22Rv1 (cell line): ENCODE results near the gene KRTAP4-6.
"Not testable (repeated sequence)": the region's sequence is repeated elsewhere in the genome, so short reads cannot be mapped to it uniquely, and the experiment has no call there.

ENCODE experiments used
- ZFX ChIP-seq: fragments of 450-650 bp; IDR thresholded peaks from 2 replicates; pipeline ENCODE4 v1.6.1; 2017; ENCODE audit warnings: antibody characterized with exemption, borderline replicate concordance
- TF ChIP-seq, protein P1 (sequence below): fragments of 450-650 bp; IDR thresholded peaks from 2 replicates; pipeline ENCODE4 v1.5.1; 2017; ENCODE audit warnings: mild to moderate bottlenecking

DNA sequence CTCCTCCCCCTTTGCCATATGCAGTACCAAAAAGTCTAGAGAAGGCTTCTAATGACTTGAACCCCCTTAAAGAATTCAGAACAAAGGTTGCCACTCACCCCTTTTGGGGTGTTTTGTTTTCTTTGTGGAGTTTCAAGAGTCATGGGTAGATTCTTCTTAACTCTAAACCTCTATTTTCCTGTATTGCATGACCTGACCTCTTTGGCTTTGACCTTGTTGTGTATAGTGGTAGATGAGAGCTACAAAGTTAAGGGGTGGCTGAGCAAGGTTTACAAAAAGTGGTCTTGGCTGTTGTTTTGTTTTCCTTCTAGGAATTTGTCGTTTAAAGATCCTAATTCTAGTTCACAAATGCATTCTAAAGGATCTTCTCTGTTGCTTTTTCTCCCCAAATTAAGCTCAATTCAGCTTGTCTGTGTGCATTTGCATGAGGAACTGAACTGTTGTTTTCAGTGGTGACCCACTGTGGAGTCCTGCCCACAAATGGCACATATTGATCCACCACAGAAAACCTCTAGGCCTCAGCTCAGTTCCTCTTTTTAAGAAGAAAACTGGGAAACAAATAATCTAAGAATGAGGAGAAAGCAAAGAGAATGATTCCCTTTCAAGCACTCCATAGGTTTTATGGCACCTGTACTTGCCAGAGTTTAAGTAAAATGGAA lies 31.5 kb downstream of the KRTAP4-6 start:
- TF ChIP-seq, protein P1, sequence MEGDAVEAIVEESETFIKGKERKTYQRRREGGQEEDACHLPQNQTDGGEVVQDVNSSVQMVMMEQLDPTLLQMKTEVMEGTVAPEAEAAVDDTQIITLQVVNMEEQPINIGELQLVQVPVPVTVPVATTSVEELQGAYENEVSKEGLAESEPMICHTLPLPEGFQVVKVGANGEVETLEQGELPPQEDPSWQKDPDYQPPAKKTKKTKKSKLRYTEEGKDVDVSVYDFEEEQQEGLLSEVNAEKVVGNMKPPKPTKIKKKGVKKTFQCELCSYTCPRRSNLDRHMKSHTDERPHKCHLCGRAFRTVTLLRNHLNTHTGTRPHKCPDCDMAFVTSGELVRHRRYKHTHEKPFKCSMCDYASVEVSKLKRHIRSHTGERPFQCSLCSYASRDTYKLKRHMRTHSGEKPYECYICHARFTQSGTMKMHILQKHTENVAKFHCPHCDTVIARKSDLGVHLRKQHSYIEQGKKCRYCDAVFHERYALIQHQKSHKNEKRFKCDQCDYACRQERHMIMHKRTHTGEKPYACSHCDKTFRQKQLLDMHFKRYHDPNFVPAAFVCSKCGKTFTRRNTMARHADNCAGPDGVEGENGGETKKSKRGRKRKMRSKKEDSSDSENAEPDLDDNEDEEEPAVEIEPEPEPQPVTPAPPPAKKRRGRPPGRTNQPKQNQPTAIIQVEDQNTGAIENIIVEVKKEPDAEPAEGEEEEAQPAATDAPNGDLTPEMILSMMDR = not testable (repeated sequence)
- TF ChIP-seq ZFX = not testable (repeated sequence)
